Uterus (tissue), 2 donors: ENCODE measurements around the gene PRKN.

Source experiments
- POLR2A ChIP-seq, 2 donors: fragments of 450-650 bp; IDR thresholded peaks; one replicate each; pipeline ENCODE4 v1.6.1; 2016; ENCODE audit warnings: antibody characterized with exemption in 2 of 2, mild to moderate bottlenecking in 1 of 2, moderate library complexity in 1 of 2
- TF ChIP-seq, protein P1 (sequence below), 4 experiments: fragments of 200-600 bp in 2 of 4; fragments of 450-650 bp in 2 of 4; sonication (generic) in 2 of 4; IDR thresholded peaks; one replicate each; pipeline ENCODE4 v1.5.1; 2016 to 2019; ENCODE audit warnings: antibody characterized with exemption in 4 of 4, mild to moderate bottlenecking in 2 of 4, moderate library complexity in 1 of 4

DNA sequence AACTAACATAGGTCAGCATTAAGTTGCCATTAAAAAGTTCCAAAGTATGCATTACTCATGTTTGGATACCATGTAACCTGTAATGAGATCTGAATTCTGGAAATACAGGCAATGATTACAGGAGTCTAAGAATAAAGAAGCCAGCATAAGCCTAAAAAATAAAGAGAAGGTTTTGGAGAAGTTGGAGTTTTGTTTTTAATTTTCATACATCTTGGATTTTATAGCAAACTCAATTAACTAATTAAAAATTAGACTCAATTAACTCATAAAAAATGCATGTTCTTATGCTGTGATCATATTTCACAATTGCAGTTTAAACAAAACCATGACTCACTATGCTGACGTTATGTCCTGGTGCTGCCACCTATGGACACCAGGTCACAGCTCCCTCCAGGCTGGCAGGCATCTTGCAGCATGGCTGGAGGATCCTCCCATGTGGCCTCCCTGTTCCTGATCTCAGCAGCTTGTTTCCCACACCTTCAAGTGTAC, 804.9 kb downstream of the PRKN start:
- no peak for TF ChIP-seq POLR2A (IDR thresholded peaks at IDR 0.05)
- TF ChIP-seq, protein P1, sequence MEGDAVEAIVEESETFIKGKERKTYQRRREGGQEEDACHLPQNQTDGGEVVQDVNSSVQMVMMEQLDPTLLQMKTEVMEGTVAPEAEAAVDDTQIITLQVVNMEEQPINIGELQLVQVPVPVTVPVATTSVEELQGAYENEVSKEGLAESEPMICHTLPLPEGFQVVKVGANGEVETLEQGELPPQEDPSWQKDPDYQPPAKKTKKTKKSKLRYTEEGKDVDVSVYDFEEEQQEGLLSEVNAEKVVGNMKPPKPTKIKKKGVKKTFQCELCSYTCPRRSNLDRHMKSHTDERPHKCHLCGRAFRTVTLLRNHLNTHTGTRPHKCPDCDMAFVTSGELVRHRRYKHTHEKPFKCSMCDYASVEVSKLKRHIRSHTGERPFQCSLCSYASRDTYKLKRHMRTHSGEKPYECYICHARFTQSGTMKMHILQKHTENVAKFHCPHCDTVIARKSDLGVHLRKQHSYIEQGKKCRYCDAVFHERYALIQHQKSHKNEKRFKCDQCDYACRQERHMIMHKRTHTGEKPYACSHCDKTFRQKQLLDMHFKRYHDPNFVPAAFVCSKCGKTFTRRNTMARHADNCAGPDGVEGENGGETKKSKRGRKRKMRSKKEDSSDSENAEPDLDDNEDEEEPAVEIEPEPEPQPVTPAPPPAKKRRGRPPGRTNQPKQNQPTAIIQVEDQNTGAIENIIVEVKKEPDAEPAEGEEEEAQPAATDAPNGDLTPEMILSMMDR (IDR thresholded peaks at IDR 0.05): no peak
